ENCODE results near the gene C1orf226. TPM values are rescaled to one million over a fixed set of nuclear protein-coding genes. Genes with fewer than 3 reads are reported as not detected.

The C1orf226 gene
- total and polyA plus RNA-seq, 9 of the 15 experiments (the other 6 are each of a cell fraction or from before 2014, with no cell fraction given): 0.10 to 1.4 (median 0.47) TPM

GRCh38 chr1:162363823-162364222, 17.7 kb upstream of the C1orf226 start:
- Histone ChIP-seq H4K20me1 (replicated peaks; ENCODE audit: control insufficient read depth, insufficient read depth, low read length) (no peaks in the 10 kb centered on the region), H3K9me3 (replicated peaks; ENCODE audit: control insufficient read depth, insufficient read depth, low read depth, low read length) (no peaks in the 10 kb centered on the region), H3K27me3 (ENCODE audit: control insufficient read depth in 2 of 2, insufficient read depth in 2 of 2, low read length in 2 of 2) (no peaks in the 10 kb centered on the region), H3K4me1 (replicated peaks in 1 of 2; ENCODE audit: control insufficient read depth in 2 of 2, insufficient read depth in 2 of 2, low read length in 2 of 2) (peaks cover 13 to 14% of the 10 kb centered on the region in 2 experiments; a peak in 4 of 5 replicates), H3K79me2 (ENCODE audit: control insufficient read depth, insufficient read depth, low read length) (no peaks in the 10 kb centered on the region), H2AFZ (ENCODE audit: low read depth, low read length) (no peak overlapping the region), H3K4me3 (no peak overlapping the region), H3K27ac (ENCODE audit: extremely low read depth, low read depth, low read length) (no peak overlapping the region), H3K36me3 (ENCODE audit: control insufficient read depth, insufficient read depth, low read length) (no peaks in the 10 kb centered on the region), H3K9me1 (ENCODE audit: control insufficient read depth, insufficient read depth, low read length) (no peaks in the 10 kb centered on the region), H3K4me2 (ENCODE audit: insufficient read depth, low read length) (no peak overlapping the region), H3K9ac (ENCODE audit: insufficient read depth in 1 of 2, low read depth in 2 of 2, low read length in 2 of 2) (no peak overlapping the region)
- intact Hi-C loops (cut with micrococcal nuclease): no loop called here
- POLR2A ChIA-PET: interaction anchor here (1.4 kb wide), 1 partner anchor 18 kb away, joined by 3 read pairs; the partner anchor contains the start of gene C1orf226
- CTCF ChIA-PET (ENCODE audit: low intra/inter-chr PET ratio): no interaction called here
- ATAC-seq (no peak), FAIRE-seq (no peak), DNase-seq (ENCODE audit: extremely low read depth in 1 of 4, low spot score in 3 of 4) (no peak)
- TF ChIP-seq ZNF175 (CRISPR knock-in tag; IDR thresholded peaks at IDR 0.05; ENCODE audit: low read depth) (no peak), KDM1A (IDR thresholded peaks at IDR 0.05) (peak; percentile 10 to 42; a peak in 2 of 4 replicates)
- in situ Hi-C loops (cut with MboI): no loop called here
- WGBS (ENCODE audit: insufficient coverage, low coverage, missing lambda C conversion rate): 45% methylated on average over 3 of the region's 3 CpGs
- no TSS peak for BruUV-seq (replicated peaks)

- WGBS (ENCODE audit: insufficient coverage, low coverage, missing lambda C conversion rate): 25% methylated on average over 1 of the region's 1 CpG
- Histone ChIP-seq H3K9me1 (ENCODE audit: control insufficient read depth, insufficient read depth, low read length) (no peaks in the 10 kb centered on the region), H2AFZ (ENCODE audit: low read depth, low read length) (0 out of 2 replicates have a peak overlapping the region, but pooled peaks have one; percentile 32), H4K20me1 (replicated peaks; ENCODE audit: control insufficient read depth, insufficient read depth, low read length) (no peaks in the 10 kb centered on the region), H3K36me3 (ENCODE audit: control insufficient read depth, insufficient read depth, low read length) (no peaks in the 10 kb centered on the region), H3K79me2 (ENCODE audit: control insufficient read depth, insufficient read depth, low read length) (no peaks in the 10 kb centered on the region), H3K27me3 (ENCODE audit: control insufficient read depth in 2 of 2, insufficient read depth in 2 of 2, low read length in 2 of 2) (no peaks in the 10 kb centered on the region), H3K4me1 (replicated peaks in 1 of 2; ENCODE audit: control insufficient read depth in 2 of 2, insufficient read depth in 2 of 2, low read length in 2 of 2) (peaks cover 10 to 13% of the 10 kb centered on the region in 2 experiments; a peak in 4 of 5 replicates), H3K27ac (ENCODE audit: extremely low read depth, low read depth, low read length) (no peak overlapping the region; the same call in 2 of the 3 replicates), H3K9ac (ENCODE audit: insufficient read depth in 1 of 2, low read depth in 2 of 2, low read length in 2 of 2) (no peak overlapping the region), H3K4me3 (no peak overlapping the region), H3K9me3 (replicated peaks; ENCODE audit: control insufficient read depth, insufficient read depth, low read depth, low read length) (no peaks in the 10 kb centered on the region), H3K4me2 (ENCODE audit: insufficient read depth, low read length) (no peak overlapping the region)
- in situ Hi-C loops (cut with MboI): no loop called here
- DNase-seq (ENCODE audit: extremely low read depth in 1 of 4, low spot score in 3 of 4): no peak
- ChIA-PET CTCF (ENCODE audit: low intra/inter-chr PET ratio) (no interaction called here), POLR2A (no interaction called here)
- intact Hi-C loops (cut with micrococcal nuclease): no loop called here
- no peak for ATAC-seq
- no TSS peak for BruUV-seq (replicated peaks)
- no peak for FAIRE-seq
- no peak for TF ChIP-seq ZHX1 (conservative IDR thresholded peaks at IDR 0.05; ENCODE audit: low read length)
- no peak for TF ChIP-seq EHMT2 (IDR thresholded peaks at IDR 0.05)
- TF ChIP-seq RAD21 (CRISPR knock-in tag; conservative IDR thresholded peaks at IDR 0.05 in 1 of 2, IDR thresholded peaks at IDR 0.05 in 1 of 2): no peak
- no peak for TF ChIP-seq SRSF1 (IDR thresholded peaks at IDR 0.05; ENCODE audit: low read depth, low read length)
- TF ChIP-seq E2F8 (IDR thresholded peaks at IDR 0.05; ENCODE audit: low read depth, partially characterized antibody): no peak
- TF ChIP-seq TAL1 (IDR thresholded peaks at IDR 0.05): no peak
- TF ChIP-seq NFXL1 (CRISPR knock-in tag; IDR thresholded peaks at IDR 0.05): no peak
These were observed 17.0 kb upstream of the C1orf226 start for GRCh38 chr1:162364498-162364897.
